ENCODE measurements around the gene PRAMEF20.
"Not testable (repeated sequence)": the region's sequence is repeated elsewhere in the genome, so short reads cannot be mapped to it uniquely, and the experiment has no call there.

DNA sequence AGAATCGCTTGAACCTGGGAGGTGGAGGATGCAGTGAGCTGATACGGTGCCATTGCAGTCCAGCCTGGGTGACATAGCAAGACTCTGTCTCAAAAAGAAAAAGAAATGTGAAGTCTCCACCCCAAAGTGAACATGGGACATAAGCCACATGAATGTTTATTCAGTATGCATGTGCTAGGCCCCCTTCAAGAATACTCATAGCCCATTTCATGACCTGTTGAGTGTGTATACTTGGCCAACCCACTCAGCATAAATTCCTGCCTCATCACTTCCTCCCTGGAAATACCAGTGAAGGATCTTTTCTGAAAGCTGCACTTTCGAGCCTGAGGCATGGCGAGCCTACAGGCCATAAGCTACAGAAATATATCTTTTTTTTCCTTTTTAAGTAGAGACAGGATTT is 45.3 kb upstream of the PRAMEF20 start:
- TF ChIP-seq, protein P1, sequence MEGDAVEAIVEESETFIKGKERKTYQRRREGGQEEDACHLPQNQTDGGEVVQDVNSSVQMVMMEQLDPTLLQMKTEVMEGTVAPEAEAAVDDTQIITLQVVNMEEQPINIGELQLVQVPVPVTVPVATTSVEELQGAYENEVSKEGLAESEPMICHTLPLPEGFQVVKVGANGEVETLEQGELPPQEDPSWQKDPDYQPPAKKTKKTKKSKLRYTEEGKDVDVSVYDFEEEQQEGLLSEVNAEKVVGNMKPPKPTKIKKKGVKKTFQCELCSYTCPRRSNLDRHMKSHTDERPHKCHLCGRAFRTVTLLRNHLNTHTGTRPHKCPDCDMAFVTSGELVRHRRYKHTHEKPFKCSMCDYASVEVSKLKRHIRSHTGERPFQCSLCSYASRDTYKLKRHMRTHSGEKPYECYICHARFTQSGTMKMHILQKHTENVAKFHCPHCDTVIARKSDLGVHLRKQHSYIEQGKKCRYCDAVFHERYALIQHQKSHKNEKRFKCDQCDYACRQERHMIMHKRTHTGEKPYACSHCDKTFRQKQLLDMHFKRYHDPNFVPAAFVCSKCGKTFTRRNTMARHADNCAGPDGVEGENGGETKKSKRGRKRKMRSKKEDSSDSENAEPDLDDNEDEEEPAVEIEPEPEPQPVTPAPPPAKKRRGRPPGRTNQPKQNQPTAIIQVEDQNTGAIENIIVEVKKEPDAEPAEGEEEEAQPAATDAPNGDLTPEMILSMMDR (IDR thresholded peaks at IDR 0.05; ENCODE audit: low read depth, low read length), result not testable (repeated sequence)
- not testable (repeated sequence) for TF ChIP-seq MAX (IDR thresholded peaks at IDR 0.05; ENCODE audit: low read depth, low read length)

All from NB4 (cell line).